HG02763 (cell line): Measurements from ENCODE around the gene HPF1.
"Not testable (repeated sequence)": the region's sequence is repeated elsewhere in the genome, so short reads cannot be mapped to it uniquely, and the experiment has no call there.

ENCODE experiments used
- ATAC-seq: cut with Tn5 transposase; IDR thresholded peaks from one replicate; pipeline ENCODE4 v1.9.1; 2021; ENCODE audit warnings: mild to moderate bottlenecking, moderate library complexity; ENCODE audit not compliant: unreplicated experiment

Gene HPF1

DNA sequence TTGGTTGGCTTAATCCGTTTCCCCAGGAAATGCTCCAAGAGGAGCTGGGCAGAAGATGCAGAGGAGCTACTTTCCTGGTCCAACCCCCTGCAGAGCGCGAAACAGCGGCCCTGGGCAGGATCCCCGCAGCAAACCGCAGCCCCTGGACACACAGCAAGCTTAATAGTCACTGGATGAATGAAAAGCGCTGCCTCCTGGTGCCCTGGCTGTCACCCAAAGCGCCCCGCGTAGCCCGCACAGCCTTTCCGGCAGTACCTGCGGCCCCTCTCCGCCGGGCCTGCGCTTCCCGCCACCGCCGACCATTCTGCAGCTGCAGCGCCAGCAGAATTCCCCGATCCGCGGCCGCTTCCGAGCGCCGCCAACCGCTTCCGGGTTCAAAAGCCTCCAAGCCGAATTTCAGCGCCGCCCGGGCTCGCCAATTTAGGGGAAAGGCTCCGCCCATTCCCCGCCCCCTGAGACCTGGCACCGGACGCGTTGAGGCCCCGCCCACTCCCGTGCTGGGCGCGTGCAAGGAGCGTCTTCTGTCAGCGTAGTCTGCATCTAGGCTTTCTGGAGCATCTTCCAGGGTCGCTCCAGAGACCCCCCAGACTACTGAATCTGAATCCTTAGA lies at the start of gene HPF1:
HPF1 (minus strand) TSS at position 370 of the 610 bp plus-strand sequence; CDS start at position 303, 67 bp downstream.
- ATAC-seq = peak; percentile 93

DNA sequence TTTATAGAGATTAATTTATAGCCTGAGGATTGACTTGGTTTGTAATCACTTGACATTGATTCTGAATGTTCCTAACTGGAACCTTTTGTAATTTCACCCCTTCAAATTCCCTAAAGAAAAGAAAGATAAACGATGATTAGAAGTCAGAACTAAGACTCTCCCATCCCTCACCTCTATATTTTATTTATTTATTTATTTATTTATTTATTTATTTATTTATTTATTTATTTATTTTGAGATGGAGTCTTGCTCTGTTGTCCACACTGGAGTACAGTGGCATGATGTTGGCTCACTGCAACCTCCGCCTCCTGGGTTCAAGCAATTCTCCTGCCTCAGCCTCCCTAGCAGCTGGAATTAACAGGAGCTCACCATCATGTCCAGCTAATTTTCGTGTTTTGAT lies 49.0 kb upstream of the HPF1 start:
- ATAC-seq = not testable (repeated sequence)

DNA sequence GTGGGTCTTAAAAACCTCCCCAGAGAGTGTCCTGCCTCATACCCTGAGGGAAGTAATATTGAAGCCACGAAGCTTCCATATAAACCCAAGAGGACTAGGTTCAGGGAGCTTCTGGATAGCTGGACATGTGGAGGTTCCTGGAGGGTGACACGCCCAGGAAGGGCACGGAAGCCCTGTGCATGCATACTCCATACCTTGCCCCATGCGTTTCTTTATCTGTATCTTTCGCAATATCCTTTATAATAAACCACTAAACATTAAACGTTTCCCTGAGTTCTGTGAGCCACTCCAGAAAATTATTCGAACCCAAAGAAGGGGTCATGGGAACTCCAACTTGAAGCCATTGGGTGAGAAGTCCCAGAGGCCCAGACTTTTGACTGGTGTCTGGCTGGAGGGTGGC lies 45.7 kb upstream of the HPF1 start:
- no peak for ATAC-seq

DNA sequence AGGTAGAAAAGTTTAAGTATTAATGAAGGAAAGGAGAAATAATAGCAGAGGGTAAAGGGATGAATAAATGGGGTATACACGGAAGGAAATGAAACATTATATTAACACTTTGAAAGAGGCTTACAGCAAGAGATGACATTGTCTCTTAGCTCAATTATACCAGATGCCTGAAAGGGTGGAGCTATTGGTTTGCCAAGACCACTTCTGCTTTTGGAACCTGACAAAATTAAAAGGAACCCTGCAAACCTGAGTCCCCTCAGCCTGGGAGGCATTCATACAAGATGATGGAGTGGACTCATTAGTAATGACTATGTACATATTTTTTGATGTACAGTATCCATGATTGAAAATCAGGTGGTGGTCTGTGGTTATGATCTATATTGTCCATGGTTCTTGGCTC lies 45.1 kb upstream of the HPF1 start:
- ATAC-seq = no peak

DNA sequence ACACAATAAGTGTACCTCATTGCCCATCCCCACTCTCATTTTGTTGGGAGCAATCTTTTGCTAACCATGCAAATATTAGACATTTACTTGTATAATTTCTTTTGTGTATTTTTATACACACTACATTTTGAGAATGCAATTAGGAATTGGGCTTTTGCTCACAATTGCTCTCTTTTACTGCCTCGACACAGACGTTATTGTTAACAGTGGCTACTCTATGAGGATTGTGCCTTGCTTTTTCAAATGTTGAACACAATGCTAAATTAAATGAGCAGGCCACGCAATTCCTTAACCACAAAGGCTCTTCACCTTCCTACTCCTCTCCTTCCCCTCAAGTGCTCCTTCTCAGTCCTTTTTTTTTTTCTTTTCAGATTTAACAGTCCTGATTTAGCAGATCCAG lies 42.8 kb upstream of the HPF1 start:
- no peak for ATAC-seq

DNA sequence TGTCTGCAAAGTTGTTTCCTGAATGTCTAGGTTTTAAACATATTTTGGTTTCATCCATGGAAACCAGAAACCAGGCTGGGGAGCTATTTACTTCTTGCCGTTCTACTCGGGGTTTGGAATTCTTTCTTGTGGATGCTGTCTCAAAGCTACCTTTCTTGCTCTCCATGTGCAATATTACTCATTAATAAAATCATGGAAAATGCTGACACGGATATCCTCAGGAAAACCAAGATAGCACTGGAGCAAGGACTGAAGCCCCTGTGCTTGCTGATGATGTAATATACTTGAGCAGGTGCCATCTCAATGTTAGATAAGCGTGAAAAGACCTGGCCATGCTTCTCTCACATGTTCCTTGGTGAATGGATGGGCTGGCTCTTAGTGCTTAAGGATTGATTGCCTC lies 41.5 kb upstream of the HPF1 start:
- no peak for ATAC-seq

DNA sequence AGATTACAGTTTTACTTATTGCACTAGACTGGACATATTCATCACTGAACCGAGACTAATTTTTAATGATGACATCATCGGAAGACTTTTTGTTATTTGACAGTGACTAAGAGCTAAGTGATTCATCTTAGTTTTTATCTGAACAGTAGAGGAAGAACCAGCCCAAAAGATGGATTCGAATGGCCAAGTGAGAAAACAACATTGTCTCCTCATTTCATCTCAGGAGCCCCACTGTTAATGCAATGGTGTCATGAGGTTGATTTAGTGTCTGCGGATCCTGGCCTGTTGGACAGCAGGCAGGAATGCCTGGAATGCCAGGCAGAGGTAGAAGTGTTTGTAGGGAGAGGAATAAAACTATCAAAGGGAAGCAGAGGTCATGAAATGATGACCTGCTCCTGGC lies 37.8 kb upstream of the HPF1 start:
- no peak for ATAC-seq

DNA sequence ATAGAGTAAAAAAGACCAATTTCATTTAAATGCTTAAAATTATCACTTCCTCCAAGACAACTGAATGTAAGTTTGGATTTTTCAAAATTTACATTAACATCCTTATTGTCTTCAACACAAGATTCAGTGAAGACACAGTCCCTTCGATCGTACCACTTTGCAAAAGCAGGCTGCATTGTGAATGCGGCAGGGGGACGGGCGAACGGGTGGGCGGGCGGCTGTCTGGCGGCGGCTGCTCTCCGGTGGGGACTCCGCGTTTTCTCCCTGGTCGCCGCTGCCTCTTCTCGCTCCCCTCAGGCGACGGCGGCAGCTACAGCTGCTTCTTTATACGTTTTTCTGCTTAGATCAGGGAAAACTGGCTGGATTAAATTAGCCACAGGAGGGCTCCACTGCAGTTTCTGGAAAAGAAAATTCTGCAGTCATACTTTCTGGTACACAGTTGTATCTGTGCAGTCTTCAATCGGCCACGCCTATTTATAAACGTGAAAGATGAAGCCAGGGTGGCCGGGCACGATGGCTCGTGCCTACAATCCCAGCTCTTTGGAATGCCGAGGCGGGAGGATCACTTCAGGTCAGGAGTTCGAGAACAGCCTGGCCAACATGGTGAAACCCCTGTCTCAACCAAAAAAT lies 33.9 kb upstream of the HPF1 start:
- ATAC-seq = no peak

DNA sequence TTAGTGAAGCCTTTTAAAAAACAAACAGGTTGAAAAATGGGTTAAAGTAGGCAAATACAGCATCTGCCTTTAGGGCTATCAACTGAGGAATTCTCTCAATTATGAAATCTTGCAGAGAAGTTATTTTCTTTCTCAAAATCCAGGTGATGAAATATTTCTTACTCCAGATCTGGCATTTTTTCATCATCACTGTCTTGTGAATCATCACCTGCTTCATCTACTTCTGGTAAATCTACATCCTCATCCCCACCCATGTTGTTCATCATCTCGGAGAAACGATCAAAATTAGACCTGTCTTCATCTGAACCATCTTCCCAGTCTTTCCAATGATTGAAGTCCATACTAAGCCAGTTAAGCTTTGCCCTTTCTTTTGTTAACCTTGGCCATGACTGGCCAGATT lies 33.3 kb upstream of the HPF1 start:
- no peak for ATAC-seq

DNA sequence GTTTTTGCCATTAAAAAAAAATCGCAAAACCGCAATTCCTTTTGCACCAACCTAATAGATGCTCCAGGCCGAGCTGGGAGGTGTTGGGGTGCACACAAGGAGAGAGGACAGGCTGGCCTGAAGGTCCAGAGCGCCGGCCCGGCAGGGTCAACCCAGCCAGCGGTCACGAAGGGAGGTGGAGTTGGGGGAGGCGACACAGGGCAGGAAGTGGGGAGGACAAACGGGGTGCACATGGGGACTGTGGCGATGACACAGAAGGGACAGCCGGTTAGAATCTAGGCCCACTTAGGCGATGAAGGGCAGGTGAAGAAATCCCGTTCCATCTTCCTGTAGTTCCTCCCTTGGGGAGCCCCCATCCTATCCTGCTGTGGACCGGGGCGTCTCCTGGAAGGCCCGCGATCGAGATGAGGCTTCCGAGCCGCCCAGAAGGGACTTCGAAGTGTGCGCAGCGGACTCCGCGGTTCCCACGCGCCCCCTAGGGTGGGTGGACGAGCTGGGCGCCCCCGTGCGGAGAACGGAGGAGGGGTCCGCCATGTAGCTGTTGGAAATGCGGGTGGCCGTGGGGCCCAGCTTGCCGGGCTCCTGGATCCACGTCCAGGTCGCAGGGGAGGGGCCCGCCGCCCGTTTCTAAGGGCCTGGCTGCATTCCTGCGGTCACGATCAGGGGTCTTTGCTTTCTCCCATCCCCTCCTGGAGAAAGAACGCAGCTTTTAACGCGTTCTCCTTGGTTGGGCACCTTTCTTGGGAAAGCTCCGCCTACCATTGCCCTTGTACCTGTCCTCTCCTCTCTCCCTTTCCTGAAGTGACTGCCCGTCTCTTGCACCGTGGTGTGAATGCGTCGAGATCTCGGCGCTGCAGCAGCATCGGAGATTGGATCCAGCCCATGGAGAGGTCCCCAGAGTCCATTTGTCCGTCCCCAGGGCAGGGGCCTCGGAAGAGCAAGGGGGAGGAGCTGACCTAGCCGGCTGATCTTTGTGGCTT lies 17.0 kb upstream of the HPF1 start:
- ATAC-seq = no peak

DNA sequence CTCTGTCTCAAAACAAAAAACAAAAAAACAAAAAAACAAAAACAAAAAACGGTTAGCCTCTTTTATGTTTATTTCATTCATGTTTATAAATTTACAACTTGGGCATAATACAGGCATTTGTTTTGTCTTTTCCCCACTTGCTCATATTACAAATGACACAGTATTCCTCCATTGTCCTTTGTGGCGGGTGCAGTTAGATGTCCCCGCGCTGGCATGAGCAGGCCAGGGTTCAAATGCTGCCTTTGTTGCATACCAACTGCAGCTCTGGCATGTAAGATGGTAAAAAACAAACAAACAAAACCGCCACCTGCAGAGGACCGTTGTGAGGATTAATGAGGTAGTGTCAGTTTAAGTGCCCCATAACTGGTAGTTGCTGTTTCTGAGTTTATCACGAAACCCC lies 16.1 kb upstream of the HPF1 start:
- ATAC-seq = no peak

DNA sequence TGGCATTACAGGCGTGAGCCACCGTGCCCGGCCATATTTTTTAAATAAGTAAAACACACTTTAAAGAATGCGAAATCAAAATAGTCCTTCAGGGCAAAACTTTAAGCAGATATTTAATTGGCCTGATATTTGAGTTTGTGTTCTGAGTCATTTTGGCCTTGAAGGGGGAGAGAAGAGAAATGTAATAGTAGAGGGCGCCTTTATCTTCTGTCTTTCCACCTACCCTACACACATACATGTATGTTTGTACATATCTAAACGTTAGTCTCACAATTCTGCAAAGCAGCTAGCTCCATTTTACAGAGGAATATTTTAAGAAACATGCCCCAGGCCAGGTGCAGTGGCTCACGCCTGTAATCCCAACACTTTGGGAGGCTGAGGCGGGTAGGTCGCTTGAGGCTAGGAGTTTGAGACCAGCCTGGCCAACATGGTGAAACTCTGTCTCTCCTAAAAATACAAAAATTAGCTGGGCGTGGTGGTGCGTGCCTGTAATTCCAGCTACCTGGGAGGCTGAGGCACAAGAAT lies 13.9 kb upstream of the HPF1 start:
- ATAC-seq = not testable (repeated sequence)

DNA sequence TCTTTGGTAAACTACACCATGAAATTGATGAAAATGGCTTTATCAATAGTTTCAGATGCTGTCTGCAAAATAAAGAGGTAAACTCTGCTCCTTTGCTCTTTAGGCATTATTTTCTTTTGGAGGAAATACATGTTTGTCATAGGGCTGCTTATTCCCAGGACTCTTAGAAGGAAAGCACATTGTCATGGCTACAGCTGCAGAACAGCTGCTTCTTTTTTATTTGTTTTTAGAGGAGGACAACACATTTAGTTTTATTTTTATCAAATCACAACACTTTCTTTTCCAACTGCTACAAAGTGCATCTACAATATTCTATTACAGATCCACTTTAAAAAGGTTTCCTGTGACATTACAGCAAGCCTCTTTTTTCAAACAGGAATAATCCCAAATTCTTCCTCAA lies 12.7 kb upstream of the HPF1 start:
- ATAC-seq = no peak

DNA sequence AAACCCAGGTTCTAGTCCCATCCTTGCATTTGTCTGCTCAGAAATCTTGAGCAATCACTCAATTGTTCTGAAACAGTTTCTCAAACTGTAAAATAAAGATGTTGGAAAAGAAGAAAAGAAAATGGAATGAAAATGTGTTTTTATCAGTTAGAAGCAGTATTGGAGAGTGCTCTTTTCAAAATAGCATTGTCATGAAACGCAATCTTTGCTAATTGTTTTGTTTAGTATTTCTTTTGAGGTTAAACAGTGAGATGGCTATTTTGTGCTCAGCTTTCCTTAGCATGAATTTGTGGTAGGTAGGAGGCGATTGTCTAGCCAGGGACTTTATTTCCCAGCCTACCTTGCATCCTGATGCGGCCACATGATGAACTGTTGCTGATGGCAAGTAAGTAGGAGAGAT lies 10.6 kb upstream of the HPF1 start:
- ATAC-seq = no peak

DNA sequence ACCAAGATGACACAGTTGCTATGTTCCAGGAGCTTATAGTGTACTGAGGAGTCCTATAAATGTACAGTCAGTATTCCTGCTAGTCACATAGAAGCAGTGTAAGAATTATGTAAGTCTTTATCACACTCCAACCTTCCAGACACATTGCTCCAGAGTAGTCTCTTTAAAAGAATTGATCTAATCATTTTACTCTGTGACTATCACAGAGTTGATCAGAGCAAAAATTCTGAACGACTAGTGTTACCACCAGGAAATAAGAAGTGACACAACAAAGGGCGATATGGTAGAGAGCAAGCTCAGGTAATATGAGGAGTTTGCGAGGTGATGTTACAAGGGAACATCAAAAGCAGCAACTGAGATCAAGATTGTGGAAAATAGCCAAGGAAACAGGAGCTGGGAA lies 9.0 kb upstream of the HPF1 start:
- ATAC-seq = no peak

DNA sequence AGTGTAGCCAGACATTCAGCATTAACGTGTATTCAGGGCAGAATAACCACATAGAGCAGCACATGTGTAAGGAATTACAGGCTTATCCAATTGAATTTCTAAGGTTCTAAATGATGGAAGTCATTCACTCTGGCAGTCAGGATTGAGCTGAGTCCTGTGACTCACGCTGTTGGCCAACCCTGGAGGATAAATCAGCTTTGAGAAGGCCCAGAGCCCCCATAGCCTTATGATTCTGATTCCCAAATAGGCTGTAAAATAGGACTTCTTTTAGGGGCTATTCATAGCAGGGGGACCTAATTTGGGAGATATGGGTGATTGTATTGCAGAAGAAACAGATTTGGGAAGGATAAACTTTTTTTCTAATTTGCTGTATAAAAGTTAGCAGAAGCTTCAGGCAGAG lies 8.1 kb upstream of the HPF1 start:
- ATAC-seq = no peak

DNA sequence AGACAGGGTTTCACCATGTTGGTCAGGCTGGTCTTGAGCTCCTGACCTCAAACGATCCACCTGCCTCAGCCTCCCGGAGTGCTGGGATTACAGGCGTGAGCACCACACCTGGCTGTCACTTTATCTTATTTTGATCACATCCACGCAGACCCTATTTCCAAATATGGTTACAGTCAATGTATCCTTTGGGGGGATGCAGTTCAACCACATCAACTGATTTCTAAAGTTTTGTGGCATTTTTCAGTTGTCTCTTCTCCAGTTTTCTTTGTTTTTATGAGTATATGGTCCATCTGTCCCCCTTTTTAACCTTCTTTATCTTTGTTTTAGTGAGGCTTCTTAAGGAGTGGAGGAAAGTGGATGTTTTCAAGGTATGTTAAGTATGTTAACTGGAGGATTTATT lies 4.1 kb upstream of the HPF1 start:
- no peak for ATAC-seq

DNA sequence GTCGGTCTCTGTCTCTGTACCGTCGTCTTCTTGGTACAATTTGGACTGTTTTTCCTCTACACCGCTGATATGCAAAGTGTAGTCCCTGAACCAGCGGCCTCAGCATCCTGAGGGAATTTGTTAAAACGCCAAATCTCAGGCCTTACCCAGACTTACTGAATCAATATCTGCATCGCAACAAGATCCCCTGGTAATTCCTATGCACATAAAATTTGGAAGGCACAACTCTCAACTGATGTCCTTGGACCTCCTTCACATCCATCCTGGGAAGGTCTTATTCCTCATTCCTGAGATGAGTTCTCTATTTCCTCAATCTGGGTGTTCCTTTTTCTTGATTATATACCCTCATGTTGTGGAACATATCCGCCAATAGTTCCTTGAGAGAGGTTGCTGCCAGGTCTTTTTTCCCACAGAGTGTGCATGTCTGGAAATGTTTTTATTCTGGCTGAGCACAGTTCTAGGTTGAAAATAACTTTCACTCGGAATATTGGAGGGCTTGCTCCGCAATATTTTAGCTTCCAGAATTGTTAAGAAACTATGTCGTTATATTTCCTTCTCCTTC lies 738 bp upstream of the HPF1 start:
- no peak for ATAC-seq

DNA sequence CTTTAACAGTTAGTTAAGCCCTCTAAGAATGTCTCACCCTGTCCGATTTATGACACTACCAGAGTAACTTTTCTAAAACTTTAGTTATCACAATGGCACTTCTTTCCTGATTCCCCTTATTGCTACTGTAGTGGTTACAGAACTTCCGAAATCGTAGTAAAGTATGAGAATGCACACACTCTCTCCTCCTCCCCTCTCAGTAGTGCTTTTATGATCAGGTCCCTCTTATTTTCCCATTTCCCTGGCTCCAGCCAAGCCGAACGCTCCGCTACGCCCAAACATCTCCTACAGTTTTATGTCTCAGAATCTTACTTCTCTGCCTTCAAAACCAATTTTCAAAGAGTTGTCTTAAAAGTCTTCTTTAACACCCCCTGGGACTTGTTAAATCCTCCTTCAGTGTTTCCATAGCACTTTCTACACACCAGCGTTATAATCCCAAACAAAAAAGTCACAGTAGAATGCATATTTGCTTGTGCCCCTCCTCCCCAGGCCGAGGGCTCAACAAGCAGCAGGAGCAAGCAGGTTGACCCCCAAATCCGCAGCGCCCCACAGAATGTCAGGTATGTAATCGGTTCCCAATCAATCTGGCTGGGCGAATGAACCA lies 671 bp downstream of the HPF1 start:
- ATAC-seq = peak; percentile 2

DNA sequence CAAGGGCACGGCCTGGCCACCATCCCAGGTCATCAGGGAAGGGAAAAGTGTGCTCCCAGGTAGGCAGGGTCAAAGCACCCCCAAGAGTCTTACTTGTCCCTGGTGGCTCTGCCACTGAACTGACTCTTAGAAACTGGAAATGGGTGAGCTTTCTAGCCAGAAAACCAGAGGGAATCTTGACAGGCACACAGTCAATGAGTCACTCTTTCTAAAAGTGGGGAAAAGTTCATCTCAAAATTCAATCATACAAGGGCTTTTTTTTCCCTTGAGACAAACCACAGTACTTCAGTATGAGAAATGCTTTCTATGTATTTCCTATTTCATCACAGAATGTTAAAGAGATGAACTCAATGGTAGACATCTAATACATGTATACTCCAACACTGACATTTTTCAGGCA lies 12.5 kb downstream of the HPF1 start:
- ATAC-seq = no peak

DNA sequence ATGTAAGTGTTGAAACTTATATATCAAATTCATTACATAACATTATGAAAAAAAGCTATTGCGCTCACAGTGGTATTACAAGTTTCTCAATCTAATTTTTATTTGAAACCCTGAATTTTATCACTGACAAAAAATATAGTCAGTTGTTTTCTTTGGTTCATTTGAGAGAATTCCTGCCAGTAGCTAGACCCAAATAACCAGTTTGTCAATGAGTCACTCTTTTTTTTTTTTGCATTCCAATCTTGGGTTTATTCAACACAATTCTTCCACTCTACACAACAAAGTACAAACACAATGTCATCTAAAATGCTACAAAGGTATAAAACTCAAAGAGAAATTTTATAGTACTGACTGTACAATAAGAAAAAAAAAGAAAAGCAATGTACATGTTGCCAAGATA lies 13.1 kb downstream of the HPF1 start:
- no peak for ATAC-seq
